ACHN (cell line): ENCODE data around the gene TAF10.

Source experiments
- DNase-seq: peaks from one replicate; pipeline ENCODE4 v3.0.0-alpha.2; 2015
- in situ Hi-C: cut with HindIII; loops from 2 replicates; pipeline ENCODE4 v1.10.0; 2017; ENCODE audit warnings: low sequenced_read_pairs, low pct_ligation_motif_present, low pct_unique_long_range_greater_than_20kb

Gene TAF10

DNA sequence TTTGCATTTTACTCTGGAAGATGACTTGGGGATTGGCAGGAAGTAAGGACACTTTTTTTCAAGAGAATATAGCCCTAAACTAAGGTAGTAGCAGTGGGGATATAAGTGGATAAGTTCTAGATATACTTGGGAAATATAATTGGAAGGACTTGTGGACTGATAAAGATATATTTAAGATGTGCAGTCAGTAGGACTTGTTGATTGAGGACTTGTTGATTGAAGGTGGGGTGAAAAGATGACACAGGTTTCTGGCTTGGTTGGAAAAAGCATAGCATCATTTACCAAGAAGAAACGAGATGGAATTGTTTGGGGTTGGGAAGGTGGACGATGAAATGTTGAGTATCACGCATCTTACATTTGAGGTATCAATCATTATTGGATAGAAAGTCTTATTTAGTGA lies 1.5 kb upstream of the TAF10 start:
- in situ Hi-C loops = no loop called here
- DNase-seq = no peak

GRCh38 chr11:6611963-6612212 lies 128 bp downstream of the TAF10 start:
- in situ Hi-C loops = no loop called here
- DNase-seq = no peak

DNA sequence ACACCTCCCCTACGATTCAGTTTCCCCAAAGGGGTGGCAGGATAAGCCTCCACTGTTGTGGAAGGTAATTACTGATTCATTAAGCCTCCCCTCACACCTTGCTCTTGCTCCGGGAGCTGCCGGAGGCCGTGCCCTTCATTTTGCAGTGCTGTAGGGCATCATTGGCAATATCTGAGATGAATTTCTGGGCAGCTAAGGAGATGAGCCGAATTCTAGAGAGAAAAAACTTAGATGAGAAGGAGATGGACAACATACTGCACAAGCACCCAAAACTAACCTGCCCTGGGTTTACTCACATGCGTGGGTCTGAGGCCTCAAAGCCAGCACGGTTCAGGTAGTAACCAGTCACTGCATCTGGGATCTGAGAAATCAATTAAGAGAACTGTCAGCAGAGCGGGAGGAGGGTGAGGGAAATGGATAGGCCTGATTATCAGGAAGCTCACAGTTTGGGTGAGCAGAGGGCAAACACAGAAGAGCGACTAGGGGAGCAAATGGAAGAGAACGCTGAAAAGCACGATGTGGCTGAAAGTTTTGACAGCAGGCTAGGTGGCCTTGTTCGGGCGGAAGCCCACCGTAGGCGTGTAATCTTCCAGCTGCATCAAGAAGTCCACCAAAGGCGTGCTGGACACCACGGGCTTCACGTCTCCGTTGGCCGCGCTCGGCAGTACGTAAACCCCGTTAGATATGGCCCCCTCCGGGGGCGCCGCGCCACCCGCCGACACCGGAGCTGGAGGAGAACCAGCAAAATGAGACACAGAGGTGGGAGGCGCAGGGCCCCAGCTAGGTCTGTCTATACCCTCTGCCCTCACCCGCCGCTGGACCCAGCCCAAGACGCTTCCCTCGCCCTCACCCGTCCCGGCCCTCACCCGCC lies 689 bp downstream of the TAF10 start:
- no peak for DNase-seq
- in situ Hi-C loops = no loop called here

- DNase-seq = no peak
- in situ Hi-C loops = no loop called here
These were observed 1.4 kb downstream of the TAF10 start for GRCh38 chr11:6610591-6610990.

DNA sequence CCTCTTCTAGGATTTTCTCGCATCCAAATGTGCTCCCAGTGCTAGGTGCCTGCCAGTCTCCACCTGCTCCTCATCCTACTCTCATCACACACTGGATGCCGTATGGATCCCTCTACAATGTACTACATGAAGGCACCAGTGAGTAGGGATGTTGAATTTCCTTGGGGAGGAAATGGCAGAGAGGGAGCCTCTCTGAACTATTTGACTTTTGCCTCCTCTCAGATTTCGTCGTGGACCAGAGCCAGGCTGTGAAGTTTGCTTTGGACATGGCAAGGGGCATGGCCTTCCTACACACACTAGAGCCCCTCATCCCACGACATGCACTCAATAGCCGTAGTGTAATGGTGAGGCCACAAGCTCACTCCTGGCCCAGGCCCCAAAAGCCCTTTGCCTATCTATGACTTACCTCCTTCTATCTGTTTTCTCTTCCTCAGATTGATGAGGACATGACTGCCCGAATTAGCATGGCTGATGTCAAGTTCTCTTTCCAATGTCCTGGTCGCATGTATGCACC lies 2.5 kb downstream of the TAF10 start:
- in situ Hi-C loops = no loop called here

DNA sequence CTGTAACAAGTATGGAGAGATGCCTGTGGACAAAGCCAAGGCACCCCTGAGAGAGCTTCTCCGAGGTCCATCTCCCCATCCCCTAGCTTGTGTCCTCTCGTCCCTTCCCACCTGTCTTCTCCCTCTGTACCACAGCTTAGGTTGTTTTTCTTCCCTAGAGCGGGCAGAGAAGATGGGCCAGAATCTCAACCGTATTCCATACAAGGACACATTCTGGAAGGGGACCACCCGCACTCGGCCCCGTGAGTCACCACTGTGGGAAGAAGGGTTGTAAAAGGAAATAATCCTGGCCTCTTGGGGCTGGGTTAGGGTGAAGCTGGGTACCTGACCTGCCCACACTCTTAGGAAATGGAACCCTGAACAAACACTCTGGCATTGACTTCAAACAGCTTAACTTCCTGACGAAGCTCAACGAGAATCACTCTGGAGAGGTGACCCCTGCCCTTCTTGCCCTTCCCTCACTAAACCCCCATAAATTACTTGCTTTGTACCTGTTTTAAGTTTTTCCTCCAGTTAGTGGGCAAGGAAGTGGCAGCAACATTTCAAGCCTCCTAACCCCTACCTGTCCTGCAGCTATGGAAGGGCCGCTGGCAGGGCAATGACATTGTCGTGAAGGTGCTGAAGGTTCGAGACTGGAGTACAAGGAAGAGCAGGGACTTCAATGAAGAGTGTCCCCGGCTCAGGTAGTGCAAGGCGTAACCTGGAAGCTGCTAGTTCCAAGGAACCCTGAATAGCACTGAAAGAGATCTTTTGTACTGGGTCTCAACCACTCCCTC lies 3.1 kb downstream of the TAF10 start:
- in situ Hi-C loops = no loop called here
- DNase-seq = no peak

More for the DNA sequence above, 2.5 kb downstream of the TAF10 start:
- no peak for DNase-seq

GRCh38 chr11:6608011-6608410 lies 4.0 kb downstream of the TAF10 start:
- in situ Hi-C loops = no loop called here
- DNase-seq = no peak

GRCh38 chr11:6607190-6607795 lies 4.7 kb downstream of the TAF10 start:
- DNase-seq = no peak
- in situ Hi-C loops = no loop called here

DNA sequence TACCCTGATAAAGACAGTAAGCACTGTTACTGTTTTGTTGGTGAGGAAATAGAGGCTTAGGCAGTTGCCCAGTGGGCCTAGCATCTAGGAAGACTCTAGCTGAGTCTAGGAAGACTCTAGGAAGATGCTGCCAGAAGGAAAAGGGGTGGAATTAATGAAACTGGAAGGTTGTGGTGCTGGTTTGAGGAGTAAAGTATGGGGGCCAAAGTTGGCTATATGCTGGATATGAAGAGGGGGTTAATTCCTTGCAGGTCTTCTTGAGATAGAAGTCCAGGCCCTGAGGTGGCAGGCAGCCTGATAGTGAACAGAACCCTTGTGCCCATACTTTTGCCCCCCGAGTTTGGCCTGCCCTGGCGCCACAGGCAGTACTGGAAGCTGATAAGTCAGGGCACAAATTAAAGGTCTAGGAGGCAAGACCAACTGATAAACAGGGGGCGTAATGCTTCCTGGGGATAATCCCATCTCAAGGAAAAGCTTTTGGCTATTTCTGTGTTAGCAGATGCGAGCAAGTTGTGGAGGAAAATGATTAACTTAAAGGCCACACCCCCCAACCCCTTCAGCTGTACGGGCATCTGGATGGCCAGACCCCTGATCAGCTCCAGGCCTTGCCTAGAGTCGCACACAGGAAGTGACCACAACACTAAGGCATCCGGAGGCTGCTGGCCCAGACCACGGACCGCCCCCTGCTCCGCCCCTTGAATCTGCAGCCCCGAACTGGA lies 5.4 kb downstream of the TAF10 start:
- in situ Hi-C loops = no loop called here
- peak; percentile 94 for DNase-seq

DNA sequence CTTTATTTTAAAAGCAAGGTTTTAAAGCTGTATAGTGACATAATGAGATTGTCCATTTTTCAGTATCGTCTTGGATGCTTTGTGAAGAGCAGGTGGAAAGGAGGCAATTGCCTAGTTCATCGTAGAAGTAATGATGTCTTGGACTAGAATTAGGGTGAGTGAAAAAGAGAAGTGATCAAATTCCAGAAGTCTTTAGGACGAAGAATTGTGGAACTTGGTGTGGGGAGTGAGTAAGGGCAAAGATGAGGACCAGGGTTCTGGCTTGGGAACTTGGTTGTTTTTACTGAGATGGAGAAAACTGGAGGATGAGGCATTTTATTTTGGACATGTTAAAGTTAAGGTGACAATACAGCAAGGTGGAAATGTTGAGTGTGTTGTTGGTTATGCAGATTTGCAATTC lies 7.2 kb downstream of the TAF10 start:
- in situ Hi-C loops = no loop called here
- DNase-seq = no peak

- peak; percentile 64 for DNase-seq
- in situ Hi-C loops = no loop called here
These were observed 7.9 kb downstream of the TAF10 start for GRCh38 chr11:6604081-6604626.

DNA sequence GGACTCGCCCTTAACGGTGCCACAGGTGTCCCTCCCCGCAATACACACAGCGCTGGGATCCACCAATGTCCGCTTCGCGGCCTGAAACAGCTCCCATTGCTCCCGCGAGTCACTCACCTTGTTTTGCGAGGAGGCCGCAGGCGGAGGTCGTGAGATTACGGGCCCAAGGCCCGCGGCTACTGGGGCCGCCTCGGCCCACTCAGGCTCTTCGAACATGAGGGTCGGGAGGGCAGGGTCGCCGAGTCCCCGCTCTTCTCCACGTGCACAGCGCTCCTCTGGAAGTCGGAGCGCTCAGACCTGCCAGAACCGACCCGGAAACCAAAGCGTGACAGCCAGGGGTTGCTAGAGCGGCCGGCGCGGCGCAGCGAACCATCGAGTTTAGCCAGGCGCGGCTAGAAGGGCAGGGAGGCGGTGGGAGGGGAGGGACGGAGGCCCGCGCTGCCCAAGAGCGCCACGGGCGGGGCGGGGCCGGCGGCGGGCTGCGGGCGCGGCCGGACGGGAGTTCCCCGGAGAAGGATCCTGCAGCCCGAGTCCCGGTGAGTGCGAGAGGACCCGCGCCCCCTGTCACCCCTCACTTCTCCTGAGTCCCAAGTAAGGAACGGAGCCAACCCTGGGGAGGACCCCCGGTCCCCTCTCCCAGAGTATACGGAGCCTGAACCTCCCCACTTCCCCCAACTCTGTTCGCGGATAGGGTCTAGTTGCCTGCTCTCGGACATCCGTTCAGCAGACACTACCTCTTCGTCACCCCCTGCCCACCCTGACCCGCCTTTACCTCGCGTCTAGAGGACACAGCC lies 8.5 kb downstream of the TAF10 start, which contains the start of the genes ILK and RRP8:
Gene ILK, plus strand, starts transcription at position 488 of the 794 bp plus-strand sequence. CDS start 498 bp downstream, outside the sequence.
Gene RRP8, minus strand, starts transcription at position 330 of the 794 bp plus-strand sequence. Its CDS starts 114 bp downstream, at position 216.
- peak; percentile 84 for DNase-seq
- in situ Hi-C loops = no loop called here

DNA sequence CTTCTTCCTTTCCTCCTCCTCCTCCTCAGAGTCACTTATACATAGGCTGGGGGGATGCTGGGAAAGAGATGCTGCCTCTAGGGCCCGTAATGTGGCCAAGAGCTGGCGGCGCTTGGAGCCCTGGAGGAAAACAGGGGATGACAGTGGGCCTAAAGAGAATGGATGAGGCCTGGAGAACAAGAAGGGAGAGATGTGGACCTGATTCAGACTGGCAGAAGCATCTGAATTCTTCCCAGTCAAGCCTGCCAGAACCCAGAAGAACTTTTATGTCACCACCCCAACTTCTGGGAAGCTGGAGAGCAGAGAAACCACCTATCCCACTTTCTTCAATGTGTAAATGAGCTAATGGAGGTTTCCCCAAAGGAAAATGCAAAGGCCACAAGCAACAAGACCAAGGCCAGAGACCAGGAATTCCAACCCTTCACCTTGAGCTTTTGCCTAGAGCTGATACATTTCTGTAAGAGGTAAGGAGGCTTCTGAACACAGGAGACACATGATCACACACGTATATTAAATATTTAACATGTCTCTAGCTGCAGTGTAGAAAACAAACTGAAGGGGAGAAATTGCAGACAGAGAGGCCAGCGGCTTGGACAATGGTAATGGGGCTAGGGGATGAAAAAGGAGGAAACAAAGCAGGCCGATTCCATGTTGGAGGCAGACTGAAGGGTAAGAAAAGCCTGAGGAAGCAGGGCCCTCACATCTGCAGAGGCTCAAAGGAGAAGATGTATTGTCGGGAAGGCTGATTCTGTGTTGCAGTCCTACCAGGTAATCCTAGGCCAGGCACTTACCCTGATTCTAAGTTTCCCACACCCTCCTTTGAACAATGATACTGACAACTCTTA lies 9.7 kb downstream of the TAF10 start:
- no peak for DNase-seq
- in situ Hi-C loops = no loop called here

- in situ Hi-C loops = no loop called here
- DNase-seq = no peak
These were observed 11.0 kb downstream of the TAF10 start for GRCh38 chr11:6601041-6601461.

DNA sequence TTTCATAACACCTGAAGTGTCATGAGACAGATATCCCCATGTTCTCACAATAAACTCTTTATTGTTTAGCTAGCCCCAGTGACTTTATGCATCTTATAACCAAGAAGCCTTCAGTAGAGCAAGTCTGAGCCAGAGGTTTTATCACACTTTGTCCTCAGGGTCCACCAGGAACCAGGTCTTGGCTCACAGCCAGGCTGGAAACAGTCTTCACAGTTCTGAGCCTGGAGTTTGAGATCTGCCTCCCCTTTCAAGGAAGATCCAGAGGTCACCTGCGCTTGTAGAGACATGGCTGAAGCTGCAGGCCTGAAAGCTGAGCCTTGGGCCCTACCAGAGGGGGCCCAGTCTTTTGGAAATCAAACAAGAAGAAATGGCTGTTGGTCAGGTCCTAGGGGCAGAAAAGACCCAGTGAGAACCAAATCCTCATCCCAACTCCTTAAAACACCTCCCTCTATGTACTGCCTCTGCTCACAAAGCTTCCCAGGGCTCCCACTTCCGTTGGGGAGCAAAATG lies 12.1 kb downstream of the TAF10 start:
- in situ Hi-C loops = no loop called here
- no peak for DNase-seq

GRCh38 chr11:6599449-6599848 lies 12.6 kb downstream of the TAF10 start:
- in situ Hi-C loops = no loop called here
- no peak for DNase-seq

GRCh38 chr11:6598555-6598954 lies 13.5 kb downstream of the TAF10 start:
- DNase-seq = no peak
- in situ Hi-C loops = no loop called here
